ENCODE measurements around the gene PACSIN2. TPM values are rescaled to one million over a fixed set of nuclear protein-coding genes. Genes with fewer than 3 reads are reported as not detected.

PACSIN2 gene
- total RNA-seq, 3 donors from 2014 or later, result 43.8 to 82.7 (median 72.4) TPM

- intact Hi-C loops (cut with DNase I; ENCODE audit: low total_unique reads), result loop anchor here (5.0 kb wide), 1 partner anchor 209 kb away; the partner anchor contains the start of gene CYB5R3
- peak overlapping the region; percentile 75 to 86 (median 80) for H3K4me3 ChIP-seq
- peak overlapping the region; percentile 95 for H3K27ac ChIP-seq
- H3K9me3 ChIP-seq, result no peaks in the 10 kb centered on the region
- H3K27me3 ChIP-seq, result no peaks in the 10 kb centered on the region
- TF ChIP-seq, protein P1, sequence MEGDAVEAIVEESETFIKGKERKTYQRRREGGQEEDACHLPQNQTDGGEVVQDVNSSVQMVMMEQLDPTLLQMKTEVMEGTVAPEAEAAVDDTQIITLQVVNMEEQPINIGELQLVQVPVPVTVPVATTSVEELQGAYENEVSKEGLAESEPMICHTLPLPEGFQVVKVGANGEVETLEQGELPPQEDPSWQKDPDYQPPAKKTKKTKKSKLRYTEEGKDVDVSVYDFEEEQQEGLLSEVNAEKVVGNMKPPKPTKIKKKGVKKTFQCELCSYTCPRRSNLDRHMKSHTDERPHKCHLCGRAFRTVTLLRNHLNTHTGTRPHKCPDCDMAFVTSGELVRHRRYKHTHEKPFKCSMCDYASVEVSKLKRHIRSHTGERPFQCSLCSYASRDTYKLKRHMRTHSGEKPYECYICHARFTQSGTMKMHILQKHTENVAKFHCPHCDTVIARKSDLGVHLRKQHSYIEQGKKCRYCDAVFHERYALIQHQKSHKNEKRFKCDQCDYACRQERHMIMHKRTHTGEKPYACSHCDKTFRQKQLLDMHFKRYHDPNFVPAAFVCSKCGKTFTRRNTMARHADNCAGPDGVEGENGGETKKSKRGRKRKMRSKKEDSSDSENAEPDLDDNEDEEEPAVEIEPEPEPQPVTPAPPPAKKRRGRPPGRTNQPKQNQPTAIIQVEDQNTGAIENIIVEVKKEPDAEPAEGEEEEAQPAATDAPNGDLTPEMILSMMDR (IDR thresholded peaks at IDR 0.05), result no peak
- peak in 2 of 3 donors; percentile 48 to 52 for TF ChIP-seq POLR2AphosphoS5 (IDR thresholded peaks at IDR 0.05)
- no peaks in the 10 kb centered on the region for H3K36me3 ChIP-seq
- peak in 1 of 2 donors; percentile 41 for DNase-seq (ENCODE audit: low spot score in 2 of 2)
- peaks cover 0 to 7% of the 10 kb centered on the region in 2 donors for H3K4me1 ChIP-seq
Measured at GRCh38 chr22:42856179-42856864, 158.6 kb downstream of the PACSIN2 start.

GRCh38 chr22:42855721-42856120 is 159.2 kb downstream of the PACSIN2 start:
- TF ChIP-seq POLR2A (IDR thresholded peaks at IDR 0.05) (no peak), POLR2AphosphoS5 (IDR thresholded peaks at IDR 0.05) (no peak)
- TF ChIP-seq, protein P1 (IDR thresholded peaks at IDR 0.05), result no peak
- H3K9me3 ChIP-seq, result no peaks in the 10 kb centered on the region
- peak overlapping the region; percentile 75 to 86 (median 80) for H3K4me3 ChIP-seq
- DNase-seq (ENCODE audit: low spot score in 2 of 2), result no peak
- no peaks in the 10 kb centered on the region for H3K36me3 ChIP-seq
- intact Hi-C loops (cut with DNase I; ENCODE audit: low total_unique reads), result loop anchor here (5.0 kb wide), 1 partner anchor 208 kb away; the partner anchor contains the start of gene CYB5R3
- H3K4me1 ChIP-seq, result peaks cover 0 to 7% of the 10 kb centered on the region in 2 donors
- peak overlapping the region; percentile 95 for H3K27ac ChIP-seq
- H3K27me3 ChIP-seq, result no peaks in the 10 kb centered on the region

DNA sequence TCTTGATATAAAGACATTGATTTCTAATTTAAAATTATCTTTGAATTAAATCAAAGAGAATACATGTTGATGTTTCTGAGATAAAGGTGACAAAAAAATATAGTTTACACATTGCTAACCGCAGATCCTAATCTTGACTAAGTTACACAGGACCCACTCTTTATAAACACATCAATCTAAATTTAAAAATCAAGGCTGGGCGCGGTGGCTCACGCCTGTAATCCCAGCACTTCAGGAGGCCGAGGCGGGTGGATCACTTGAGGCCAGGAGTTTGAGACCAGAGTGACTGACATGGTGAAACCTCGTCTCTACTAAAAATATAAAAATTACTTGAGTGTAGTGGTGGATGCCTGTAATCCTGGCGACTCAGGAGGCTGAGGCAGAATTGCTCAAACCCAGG is 159.7 kb downstream of the PACSIN2 start:
- H3K27ac ChIP-seq, result peak overlapping the region in 1 of 2 donors; percentile 95
- intact Hi-C loops (cut with DNase I; ENCODE audit: low total_unique reads), result loop anchor here (5.0 kb wide), 1 partner anchor 208 kb away; the partner anchor contains the start of gene CYB5R3
- no peaks in the 10 kb centered on the region for H3K9me3 ChIP-seq
- TF ChIP-seq POLR2AphosphoS5 (IDR thresholded peaks at IDR 0.05), result no peak
- TF ChIP-seq POLR2A (IDR thresholded peaks at IDR 0.05), result no peak
- TF ChIP-seq, protein P1 (IDR thresholded peaks at IDR 0.05), result no peak
- no peaks in the 10 kb centered on the region for H3K36me3 ChIP-seq
- peaks cover 0 to 7% of the 10 kb centered on the region in 2 donors for H3K4me1 ChIP-seq
- H3K27me3 ChIP-seq, result no peaks in the 10 kb centered on the region
- peak overlapping the region in 2 of 3 donors; percentile 80 to 86 for H3K4me3 ChIP-seq
- DNase-seq (ENCODE audit: low spot score in 2 of 2), result no peak

DNA sequence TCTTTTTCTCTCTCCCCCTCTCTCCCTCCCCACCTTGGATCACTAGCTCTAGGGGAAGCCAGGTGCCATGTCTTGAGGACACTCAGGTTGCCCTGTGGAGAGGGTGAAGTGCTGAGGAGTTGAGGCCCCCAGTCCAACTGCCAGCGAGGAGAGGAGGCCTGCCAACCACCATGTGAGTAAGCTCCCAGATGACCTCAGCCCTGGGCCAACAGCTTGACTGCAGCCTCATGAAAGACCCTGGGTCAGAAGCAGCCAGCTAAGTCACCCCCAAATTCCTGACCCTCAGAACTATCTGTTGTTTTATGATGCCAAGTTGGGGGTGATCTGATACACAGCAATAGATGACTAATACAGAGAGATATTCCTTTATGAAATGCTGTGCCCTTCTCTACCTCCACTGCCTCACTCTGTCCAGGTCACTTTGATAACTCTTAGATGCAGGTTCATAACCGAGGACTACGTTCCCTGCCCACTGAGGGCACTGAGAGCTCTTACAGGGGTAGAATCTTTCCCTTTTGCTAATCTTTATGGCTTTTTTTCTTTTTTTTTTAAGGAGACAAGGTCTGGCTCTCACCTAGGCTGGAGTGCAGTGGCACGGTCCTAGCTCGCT is 165.9 kb downstream of the PACSIN2 start:
- DNase-seq (ENCODE audit: low spot score in 2 of 2), result no peak
- Histone ChIP-seq H3K4me1 (no peaks in the 10 kb centered on the region), H3K9me3 (no peaks in the 10 kb centered on the region), H3K27ac (no peak overlapping the region), H3K27me3 (no peaks in the 10 kb centered on the region), H3K4me3 (no peak overlapping the region), H3K36me3 (peaks cover 5% of the 10 kb centered on the region)
- TF ChIP-seq POLR2A (IDR thresholded peaks at IDR 0.05) (no peak), POLR2AphosphoS5 (IDR thresholded peaks at IDR 0.05) (no peak)
- TF ChIP-seq, protein P1 (IDR thresholded peaks at IDR 0.05), result no peak
- intact Hi-C loops (cut with DNase I; ENCODE audit: low total_unique reads), result no loop called here

DNA sequence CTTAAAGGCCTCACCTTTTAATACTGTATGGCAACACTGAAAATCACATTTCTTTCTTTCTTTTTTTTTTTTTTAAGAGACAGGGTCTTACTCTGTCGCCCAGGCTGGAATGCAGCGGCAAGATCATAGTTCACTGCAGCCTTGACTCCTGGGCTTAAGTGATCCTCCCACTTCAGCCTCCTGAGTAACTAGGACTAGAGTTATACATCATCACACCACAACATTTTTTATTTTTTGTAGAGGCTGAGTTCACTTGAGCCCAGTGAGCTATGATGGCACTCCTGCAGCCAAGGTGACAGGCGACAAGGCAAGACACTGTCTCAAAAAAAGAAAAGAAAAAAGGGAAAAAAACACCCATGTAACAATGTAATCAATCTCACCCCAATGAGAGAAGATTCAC is 167.8 kb downstream of the PACSIN2 start:
- intact Hi-C loops (cut with DNase I; ENCODE audit: low total_unique reads), result no loop called here
- no peak for TF ChIP-seq POLR2A (IDR thresholded peaks at IDR 0.05)
- TF ChIP-seq POLR2AphosphoS5 (IDR thresholded peaks at IDR 0.05), result no peak
- TF ChIP-seq, protein P1 (IDR thresholded peaks at IDR 0.05), result no peak

More for the DNA sequence above, 167.8 kb downstream of the PACSIN2 start:
- H3K4me3 ChIP-seq, result no peak overlapping the region
- no peak overlapping the region for H3K27ac ChIP-seq
- no peaks in the 10 kb centered on the region for H3K9me3 ChIP-seq
- peaks cover 5% of the 10 kb centered on the region for H3K36me3 ChIP-seq
- DNase-seq (ENCODE audit: low spot score in 2 of 2), result no peak
- no peaks in the 10 kb centered on the region for H3K27me3 ChIP-seq
- H3K4me1 ChIP-seq, result no peaks in the 10 kb centered on the region

Data from breast epithelium (tissue), 4 donors.